NT2/D1 (cell line): ENCODE measurements around the gene HBQ1.
"Not testable (repeated sequence)": the region's sequence is repeated elsewhere in the genome, so short reads cannot be mapped to it uniquely, and the experiment has no call there.

Source experiments
- DNase-seq: peaks from one replicate; pipeline ENCODE4 v3.0.0-alpha.2; 2011; ENCODE audit warnings: low read depth, low spot score
- H3K27me3 ChIP-seq: 2 replicates; pipeline ENCODE4 v1.6.0; 2011; ENCODE audit warnings: mild to moderate bottlenecking; ENCODE audit not compliant: insufficient read length, insufficient read depth
- H3K36me3 ChIP-seq: 2 replicates; pipeline ENCODE4 v1.6.1; 2011; ENCODE audit warnings: mild to moderate bottlenecking, low read length, mixed read lengths; ENCODE audit not compliant: insufficient read depth, insufficient read length
- H3K4me1 ChIP-seq: 2 replicates; pipeline ENCODE4 v1.5.1; 2011; ENCODE audit not compliant: insufficient read depth, insufficient read length
- H3K4me3 ChIP-seq: 2 replicates; pipeline ENCODE4 v1.5.1; 2011; ENCODE audit warnings: low read depth; ENCODE audit not compliant: insufficient read length
- H3K9ac ChIP-seq: 2 replicates; pipeline ENCODE4 v1.6.0; 2011; ENCODE audit warnings: low read depth; ENCODE audit not compliant: insufficient read length
- H3K9me3 ChIP-seq: 2 replicates; pipeline ENCODE4 v1.5.1; 2011; ENCODE audit warnings: mild to moderate bottlenecking, low read length; ENCODE audit not compliant: insufficient read depth
- SUZ12 ChIP-seq: IDR thresholded peaks from 2 replicates; pipeline ENCODE4 v1.6.1; 2011; ENCODE audit not compliant: insufficient read length, insufficient read depth; ENCODE audit errors: extremely low read depth
- YY1 ChIP-seq: IDR thresholded peaks from 2 replicates; pipeline ENCODE4 v1.6.1; 2011; ENCODE audit not compliant: insufficient read length, insufficient read depth
- ZNF274 ChIP-seq: IDR thresholded peaks from 2 replicates; pipeline ENCODE4 v1.6.1; 2011; ENCODE audit warnings: mild to moderate bottlenecking, low read depth, low read length

HBQ1 gene

DNA sequence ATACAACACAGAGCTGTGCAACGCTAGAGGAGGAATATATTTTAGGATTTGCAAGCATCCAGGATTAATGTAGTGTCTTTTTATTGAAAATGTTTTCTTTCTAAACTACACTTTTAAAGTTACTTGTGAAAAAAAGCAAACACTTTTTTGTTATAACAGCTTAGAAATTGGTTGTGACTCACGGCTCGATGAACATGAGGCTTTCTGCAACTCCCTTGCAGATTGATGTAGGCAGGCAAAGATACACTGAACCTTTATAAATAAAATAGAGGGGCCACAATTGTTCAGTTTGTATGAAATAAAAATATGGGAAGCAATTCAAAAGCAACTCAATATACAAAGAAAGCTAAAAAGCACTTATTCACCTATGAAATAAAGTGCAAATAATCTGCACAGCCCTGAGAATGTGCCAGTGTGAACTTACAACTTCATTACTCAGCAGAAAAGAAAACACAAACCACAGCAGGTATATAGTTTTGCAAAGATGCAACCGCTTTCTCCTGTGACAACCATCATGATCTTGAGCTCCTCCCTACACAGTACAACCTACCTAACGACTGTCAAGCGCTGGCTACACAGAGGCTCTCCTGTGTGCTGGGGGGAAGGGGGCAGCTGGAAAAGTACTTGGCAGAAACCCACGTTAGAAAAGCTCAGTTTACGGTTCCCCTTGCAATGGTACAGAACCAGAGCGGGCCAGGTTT, 48.0 kb downstream of the HBQ1 start:
- H3K27me3 ChIP-seq: no peaks in the 10 kb centered on the region
- H3K9me3 ChIP-seq: no peaks in the 10 kb centered on the region
- H3K36me3 ChIP-seq: peaks cover 50% of the 10 kb centered on the region
- H3K4me1 ChIP-seq: peaks cover 2% of the 10 kb centered on the region
- peak overlapping the region; percentile 92 for H3K4me3 ChIP-seq
- DNase-seq: no peak
- TF ChIP-seq ZNF274: no peak
- TF ChIP-seq YY1: no peak
- H3K9ac ChIP-seq: peak overlapping the region; percentile 100

DNA sequence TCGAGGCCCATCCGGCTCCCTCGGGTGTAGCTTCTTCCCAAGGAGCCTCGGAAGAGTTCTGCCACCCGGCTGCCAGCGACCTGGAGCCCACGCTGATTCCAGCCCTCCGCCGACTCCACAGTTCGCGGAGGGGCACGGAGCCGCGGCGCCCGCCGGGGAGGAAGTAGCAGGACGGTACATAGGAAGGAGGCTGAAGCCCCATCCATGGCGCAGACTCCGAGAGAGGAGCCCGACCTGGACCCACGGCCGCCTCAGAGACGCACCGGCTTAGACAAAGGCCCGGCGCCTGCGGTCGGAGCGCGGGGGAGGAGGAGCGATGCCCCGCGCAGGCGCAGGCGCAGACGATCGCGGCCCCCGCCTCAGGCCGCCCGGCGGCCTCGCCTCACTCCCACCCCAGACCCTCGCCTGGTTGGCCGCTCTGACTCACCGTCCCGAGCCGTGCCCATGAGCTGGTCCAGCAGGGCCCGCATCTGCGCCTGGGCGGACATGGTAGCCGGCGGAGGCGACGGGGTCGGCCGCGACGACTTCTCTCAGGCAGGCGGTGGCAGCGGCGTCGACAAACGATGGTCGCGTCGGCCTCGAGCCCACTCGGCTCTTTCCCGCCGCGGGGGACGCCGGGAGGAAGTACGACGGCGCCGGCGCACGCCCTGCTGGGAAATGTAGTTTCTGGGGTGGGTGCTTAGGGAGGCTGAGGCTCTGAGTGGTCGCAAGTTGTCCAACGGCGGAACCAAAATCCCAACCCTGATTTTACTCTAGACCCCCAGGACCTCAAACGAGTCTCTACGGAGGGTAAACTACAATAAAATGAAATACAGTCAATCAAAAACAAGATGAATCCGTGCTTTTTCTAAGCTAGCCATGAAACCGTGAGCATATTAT, 48.8 kb downstream of the HBQ1 start, which contains the start of gene LUC7L:
TSS of gene LUC7L (minus strand) at position 598 of the 879 bp plus-strand sequence. CDS start at position 488, 110 bp downstream.
- H3K9ac ChIP-seq: peak within 1 kb of the TSS; percentile 100
- H3K36me3 ChIP-seq: peaks cover 42% of the 10 kb centered on the region
- H3K9me3 ChIP-seq: no peaks in the 10 kb centered on the region
- peak; percentile 83 for DNase-seq
- H3K27me3 ChIP-seq: no peaks in the 10 kb centered on the region
- peak within 1 kb of the TSS; percentile 92 for H3K4me3 ChIP-seq
- no peak for TF ChIP-seq ZNF274
- peaks cover 2% of the 10 kb centered on the region for H3K4me1 ChIP-seq

GRCh38 chr16:229731-230281, 49.5 kb downstream of the HBQ1 start:
- DNase-seq: no peak
- Histone ChIP-seq H3K36me3 (peaks cover 38% of the 10 kb centered on the region), H3K9me3 (no peaks in the 10 kb centered on the region), H3K4me3 (peak overlapping the region; percentile 92), H3K4me1 (peaks cover 2% of the 10 kb centered on the region), H3K27me3 (no peaks in the 10 kb centered on the region), H3K9ac (peak overlapping the region; percentile 100)
- TF ChIP-seq ZNF274: no peak
- TF ChIP-seq YY1: no peak
- TF ChIP-seq SUZ12: no peak

DNA sequence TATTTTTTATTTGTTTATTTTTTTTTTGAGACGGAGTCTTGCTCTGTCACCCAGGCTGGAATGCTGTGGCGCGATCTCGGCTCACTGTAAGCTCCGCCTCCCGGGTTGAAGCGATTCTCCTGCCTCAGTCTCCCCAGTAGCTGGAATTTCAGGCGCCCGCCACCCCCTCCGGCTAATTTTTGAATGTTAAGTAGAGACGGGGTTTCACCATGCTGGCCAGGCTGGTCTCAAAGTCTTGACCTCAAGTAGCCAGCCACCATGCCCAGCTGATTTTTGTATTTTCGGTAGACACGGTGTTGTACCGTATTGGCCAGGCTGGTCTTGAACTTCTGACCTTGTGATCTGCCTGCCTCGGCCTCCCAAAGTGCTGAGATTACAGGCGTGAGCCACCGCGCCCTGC, 50.1 kb downstream of the HBQ1 start:
- not testable (repeated sequence) for H3K27me3 ChIP-seq, DNase-seq, H3K4me1 ChIP-seq, H3K4me3 ChIP-seq, H3K9me3 ChIP-seq, H3K9ac ChIP-seq
- peaks cover 33% of the 10 kb centered on the region for H3K36me3 ChIP-seq
